MM.1S (cell line): ENCODE measurements around the gene SRRM4.
"Not testable (repeated sequence)": the region's sequence is repeated elsewhere in the genome, so short reads cannot be mapped to it uniquely, and the experiment has no call there.

Experiments
- DNase-seq: peaks from one replicate; pipeline ENCODE4 v3.0.0-alpha.2; 2015
- H2AFZ ChIP-seq: fragments of 300-600 bp; sonication (generic); 2 replicates; pipeline ENCODE4 v1.6.0; 2016; ENCODE audit warnings: antibody characterized with exemption, low read length
- H3F3A ChIP-seq: fragments of 300-600 bp; sonication (generic); 2 replicates; pipeline ENCODE4 v1.6.1; 2016; ENCODE audit warnings: mild to moderate bottlenecking, antibody characterized with exemption, low read length, moderate library complexity, mixed read lengths; ENCODE audit not compliant: insufficient read depth
- H3K27ac ChIP-seq: fragments of 300-600 bp; sonication (generic); 2 replicates; pipeline ENCODE4 v1.5.1; 2016; ENCODE audit warnings: mild to moderate bottlenecking, low read length
- H3K27me3 ChIP-seq: fragments of 300-600 bp; sonication (generic); replicated peaks from 2 replicates; pipeline ENCODE4 v1.6.0; 2016; ENCODE audit warnings: low read length; ENCODE audit not compliant: insufficient read depth
- H3K36me3 ChIP-seq: fragments of 300-600 bp; sonication (generic); replicated peaks from 2 replicates; pipeline ENCODE4 v1.6.1; 2016; ENCODE audit warnings: mild to moderate bottlenecking, low read length, mixed read lengths; ENCODE audit not compliant: insufficient read depth
- H3K4me1 ChIP-seq: fragments of 300-600 bp; sonication (generic); 2 replicates; pipeline ENCODE4 v1.6.1; 2016; ENCODE audit warnings: low read length, mixed read lengths
- H3K4me2 ChIP-seq: fragments of 300-600 bp; sonication (generic); 2 replicates; pipeline ENCODE4 v1.6.0; 2016; ENCODE audit warnings: low read depth, low read length
- H3K4me3 ChIP-seq: fragments of 300-600 bp; sonication (generic); 2 replicates; pipeline ENCODE4 v1.5.1; 2016; ENCODE audit warnings: low read length, mixed read lengths
- H3K79me2 ChIP-seq: fragments of 300-600 bp; sonication (generic); 2 replicates; pipeline ENCODE4 v1.6.1; 2016; ENCODE audit warnings: mixed run types, low read length, mixed read lengths
- H3K9ac ChIP-seq: fragments of 300-600 bp; sonication (generic); 2 replicates; pipeline ENCODE4 v1.6.1; 2016; ENCODE audit warnings: low read length, mixed read lengths
- H3K9me2 ChIP-seq: fragments of 300-600 bp; sonication (generic); replicated peaks from 2 replicates; pipeline ENCODE4 v1.6.1; 2016; ENCODE audit warnings: mild to moderate bottlenecking, low read length, mixed read lengths; ENCODE audit not compliant: insufficient read depth
- H3K9me3 ChIP-seq: fragments of 300-600 bp; sonication (generic); replicated peaks from 2 replicates; pipeline ENCODE4 v1.6.1; 2016; ENCODE audit warnings: mild to moderate bottlenecking, low read length, mixed read lengths; ENCODE audit not compliant: insufficient read depth
- H4K20me1 ChIP-seq: fragments of 300-600 bp; sonication (generic); 2 replicates; pipeline ENCODE4 v1.6.1; 2016; ENCODE audit warnings: mild to moderate bottlenecking, low read length, moderate library complexity, mixed read lengths; ENCODE audit not compliant: insufficient read depth
- CTCF ChIP-seq: fragments of 300-600 bp; sonication (generic); IDR thresholded peaks from 2 replicates; pipeline ENCODE4 v1.5.1; 2016; ENCODE audit warnings: antibody characterized with exemption, low read length, mixed read lengths
- EZH2 ChIP-seq: fragments of 300-600 bp; sonication (generic); optimal IDR thresholded peaks from 2 replicates; pipeline ENCODE3; 2017; ENCODE audit warnings: low read depth, mild to moderate bottlenecking, antibody characterized with exemption, low read length, mixed read lengths
- EZH2phosphoT487 ChIP-seq: fragments of 300-600 bp; sonication (generic); IDR thresholded peaks from 2 replicates; pipeline ENCODE4 v1.6.1; 2018; ENCODE audit warnings: antibody characterized with exemption, low read length

Gene SRRM4

DNA sequence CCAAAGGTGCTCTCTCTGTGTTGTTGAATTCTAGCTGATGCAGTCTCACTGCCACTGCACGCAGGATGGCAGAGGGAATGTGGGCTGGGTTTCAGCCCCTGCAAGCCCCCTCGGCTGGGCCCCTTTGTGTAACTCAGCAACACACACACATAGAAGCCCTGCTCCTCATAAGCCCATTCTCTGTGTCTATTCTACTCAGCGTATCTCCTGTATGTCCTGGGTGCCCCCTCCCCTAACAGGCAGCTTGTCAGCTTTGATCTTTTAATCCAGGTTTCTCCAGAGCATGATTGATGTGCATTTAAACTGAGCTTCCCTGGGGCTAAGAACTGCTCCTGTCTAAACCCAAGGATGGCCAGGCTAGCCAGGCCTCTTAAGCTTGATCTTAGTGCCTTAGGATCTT lies 43.0 kb downstream of the SRRM4 start:
- TF ChIP-seq CTCF (no peak), EZH2phosphoT487 (no peak), EZH2 (no peak)
- DNase-seq: no peak

DNA sequence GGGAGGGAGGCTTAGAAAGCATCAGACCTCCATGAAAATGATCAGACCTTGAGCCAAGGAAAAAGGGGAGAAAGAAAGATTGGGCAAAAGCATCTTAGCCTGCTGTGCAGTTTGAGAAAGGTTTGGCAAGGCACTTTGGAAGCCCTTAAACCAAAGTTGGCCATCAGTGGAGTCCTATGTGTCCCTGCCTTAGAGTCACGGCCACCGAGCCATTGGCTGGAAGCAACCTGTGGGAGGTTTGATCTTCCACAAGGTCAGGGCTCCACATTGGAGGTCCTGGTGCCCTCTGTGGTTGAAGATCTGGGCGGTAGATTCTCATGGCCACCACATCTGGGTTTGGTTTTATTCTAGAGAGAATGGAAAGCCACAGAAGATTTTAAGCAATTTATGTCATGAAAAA lies 44.4 kb downstream of the SRRM4 start:
- TF ChIP-seq EZH2phosphoT487: no peak
- TF ChIP-seq CTCF: no peak
- TF ChIP-seq EZH2: no peak
- Histone ChIP-seq H4K20me1 (no peaks in the 10 kb centered on the region), H3K4me3 (no peak overlapping the region), H3K4me1 (no peaks in the 10 kb centered on the region), H3K4me2 (no peak overlapping the region), H3K27ac (no peak overlapping the region), H3K79me2 (no peaks in the 10 kb centered on the region), H3K36me3 (no peaks in the 10 kb centered on the region), H3K9me3 (no peaks in the 10 kb centered on the region), H3K9ac (no peak overlapping the region), H3K27me3 (no peaks in the 10 kb centered on the region), H3K9me2 (no peaks in the 10 kb centered on the region), H2AFZ (no peak overlapping the region), H3F3A (no peaks in the 10 kb centered on the region)
- DNase-seq: no peak

More for the DNA sequence above, 43.0 kb downstream of the SRRM4 start:
- Histone ChIP-seq H3K79me2 (no peaks in the 10 kb centered on the region), H3F3A (no peaks in the 10 kb centered on the region), H3K4me1 (no peaks in the 10 kb centered on the region), H3K4me2 (no peak overlapping the region), H3K36me3 (no peaks in the 10 kb centered on the region), H3K27ac (no peak overlapping the region), H4K20me1 (no peaks in the 10 kb centered on the region), H2AFZ (no peak overlapping the region), H3K9me2 (no peaks in the 10 kb centered on the region), H3K9ac (no peak overlapping the region), H3K4me3 (no peak overlapping the region), H3K27me3 (no peaks in the 10 kb centered on the region), H3K9me3 (no peaks in the 10 kb centered on the region)

GRCh38 chr12:119033332-119033731 lies 52.0 kb downstream of the SRRM4 start:
- not testable (repeated sequence) for H3K9ac ChIP-seq, H3K27me3 ChIP-seq, H3F3A ChIP-seq, DNase-seq, H3K9me2 ChIP-seq, H3K36me3 ChIP-seq, H3K27ac ChIP-seq, H3K4me1 ChIP-seq, H3K9me3 ChIP-seq, H3K4me3 ChIP-seq, H3K79me2 ChIP-seq, H3K4me2 ChIP-seq, H4K20me1 ChIP-seq, H2AFZ ChIP-seq

GRCh38 chr12:119036878-119037825 lies 55.8 kb downstream of the SRRM4 start:
- no peak overlapping the region for H3K27ac ChIP-seq
- DNase-seq: peak; percentile 18
- no peak overlapping the region for H3K4me3 ChIP-seq

More at GRCh38 chr12:119036878-119037825, 55.8 kb downstream of the SRRM4 start:
- Histone ChIP-seq H2AFZ (no peak overlapping the region), H3K4me1 (no peaks in the 10 kb centered on the region), H3K9me3 (no peaks in the 10 kb centered on the region), H3K4me2 (no peak overlapping the region), H3K36me3 (no peaks in the 10 kb centered on the region), H3F3A (no peaks in the 10 kb centered on the region), H3K9me2 (no peaks in the 10 kb centered on the region), H3K9ac (no peak overlapping the region), H3K79me2 (no peaks in the 10 kb centered on the region), H4K20me1 (no peaks in the 10 kb centered on the region), H3K27me3 (no peaks in the 10 kb centered on the region)
- TF ChIP-seq CTCF: peak; percentile 37
- no peak for TF ChIP-seq EZH2
- no peak for TF ChIP-seq EZH2phosphoT487
